HG02763 (cell line): Measurements from ENCODE around the gene ATOH8.
A peak's percentile ranks its signal among the peaks of the same experiment; 100 is the strongest.
"Not testable (repeated sequence)": the region's sequence is repeated elsewhere in the genome, so short reads cannot be mapped to it uniquely, and the experiment has no call there.

Experiments
- ATAC-seq: cut with Tn5 transposase; IDR thresholded peaks from one replicate; pipeline ENCODE4 v1.9.1; 2021; ENCODE audit warnings: mild to moderate bottlenecking, moderate library complexity; ENCODE audit not compliant: unreplicated experiment

ATOH8 gene

DNA sequence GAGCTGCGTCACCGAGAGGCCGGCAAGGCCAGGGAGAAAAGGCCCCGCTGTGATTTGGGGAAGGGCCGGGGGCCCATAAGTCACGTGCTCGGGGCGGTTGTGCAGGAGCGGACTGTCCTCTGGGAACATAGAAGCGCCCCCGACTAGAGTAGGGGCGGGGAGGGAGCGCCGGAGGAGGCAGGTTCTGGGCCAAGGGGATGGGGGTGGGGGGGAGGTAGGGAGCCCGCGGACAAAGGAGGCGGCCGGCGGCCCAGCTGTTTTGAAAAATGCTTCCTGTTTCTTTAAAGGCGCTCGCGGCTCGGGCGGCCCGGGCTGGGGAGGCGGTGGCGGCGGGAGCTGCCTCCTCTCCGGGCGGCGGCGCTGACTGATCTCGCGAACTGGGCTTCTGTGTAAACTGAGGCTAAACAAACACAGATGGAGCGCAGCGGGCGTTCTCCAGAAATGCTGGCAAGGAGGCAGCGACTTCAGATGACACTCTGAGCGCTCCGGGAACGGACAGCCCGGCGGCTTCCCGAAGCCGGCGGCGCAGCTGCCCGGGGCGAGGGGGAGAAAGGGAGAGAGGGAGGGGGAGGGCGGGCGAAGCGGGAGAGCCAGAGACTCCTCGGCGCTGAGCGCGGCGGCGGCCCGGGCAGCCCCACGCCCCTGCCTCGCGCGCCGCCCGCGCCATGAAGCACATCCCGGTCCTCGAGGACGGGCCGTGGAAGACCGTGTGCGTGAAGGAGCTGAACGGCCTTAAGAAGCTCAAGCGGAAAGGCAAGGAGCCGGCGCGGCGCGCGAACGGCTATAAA, at the start of gene ATOH8:
Gene ATOH8 (plus strand): TSS at position 467 of the 788 bp plus-strand sequence. CDS start 199 bp downstream, at position 666.
- no peak for ATAC-seq

- ATAC-seq: no peak
These were observed 49.8 kb upstream of the ATOH8 start for GRCh38 chr2:85704038-85704437.

DNA sequence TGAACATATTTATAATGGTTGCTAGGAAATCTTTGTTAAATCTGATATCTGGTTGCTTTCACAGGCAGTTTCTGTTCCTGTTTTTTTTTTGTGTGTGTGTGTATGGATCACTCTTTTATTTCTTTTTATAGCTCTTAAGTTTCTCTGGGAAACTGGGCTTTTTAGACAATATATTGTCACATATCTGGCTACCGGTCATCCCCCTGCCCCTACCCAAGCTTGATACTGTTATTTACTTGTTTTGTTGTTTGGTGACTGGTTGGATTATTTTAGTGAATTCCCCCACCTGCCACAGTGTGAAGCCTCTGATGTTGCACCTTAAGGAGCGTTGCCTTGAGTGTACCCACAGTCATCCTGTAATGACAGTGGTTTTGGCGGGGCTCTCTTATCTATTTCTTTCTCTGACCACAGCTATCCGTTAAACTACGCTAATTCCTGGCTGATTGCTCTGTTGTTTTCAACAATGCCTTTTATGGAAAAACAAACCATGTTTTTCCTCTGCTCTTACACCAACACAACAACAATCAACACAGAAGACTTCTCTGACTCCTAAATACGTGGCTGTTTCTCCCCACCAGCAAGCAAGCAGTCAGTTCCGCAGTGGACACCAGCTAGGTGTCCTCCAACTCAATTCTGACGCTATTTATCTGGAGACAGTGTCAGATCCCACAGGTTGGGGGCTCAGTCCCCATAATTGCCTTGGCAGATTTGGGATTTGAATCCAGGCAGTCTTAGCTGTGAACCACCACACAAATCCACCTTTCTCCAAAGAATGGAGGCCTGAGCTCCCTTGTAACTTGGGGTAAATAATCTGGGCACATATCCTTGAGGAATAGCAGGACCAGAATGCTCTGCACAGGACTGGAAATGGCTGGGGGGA, 48.8 kb upstream of the ATOH8 start:
- no peak for ATAC-seq

DNA sequence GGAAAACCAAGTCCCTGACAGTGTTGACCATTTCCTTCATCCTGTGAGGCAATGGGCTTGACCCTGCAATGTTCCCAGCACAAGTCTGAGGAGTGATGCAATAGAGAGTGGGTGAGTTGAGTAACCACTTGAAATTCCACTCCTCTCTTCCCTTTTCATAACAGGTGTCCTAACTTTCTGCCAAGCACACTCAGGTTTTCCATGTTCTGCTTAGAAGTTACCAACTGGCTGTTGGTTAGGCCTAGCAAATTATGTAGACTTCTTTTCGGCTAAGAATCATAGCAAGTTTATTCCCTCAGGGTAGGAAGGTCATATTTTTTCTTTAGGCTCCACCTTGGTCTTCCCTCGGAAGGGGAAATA, 48.1 kb upstream of the ATOH8 start:
- ATAC-seq: no peak

GRCh38 chr2:85706063-85706462, 47.7 kb upstream of the ATOH8 start:
- ATAC-seq: no peak

GRCh38 chr2:85706599-85707296, 47.0 kb upstream of the ATOH8 start:
- no peak for ATAC-seq

DNA sequence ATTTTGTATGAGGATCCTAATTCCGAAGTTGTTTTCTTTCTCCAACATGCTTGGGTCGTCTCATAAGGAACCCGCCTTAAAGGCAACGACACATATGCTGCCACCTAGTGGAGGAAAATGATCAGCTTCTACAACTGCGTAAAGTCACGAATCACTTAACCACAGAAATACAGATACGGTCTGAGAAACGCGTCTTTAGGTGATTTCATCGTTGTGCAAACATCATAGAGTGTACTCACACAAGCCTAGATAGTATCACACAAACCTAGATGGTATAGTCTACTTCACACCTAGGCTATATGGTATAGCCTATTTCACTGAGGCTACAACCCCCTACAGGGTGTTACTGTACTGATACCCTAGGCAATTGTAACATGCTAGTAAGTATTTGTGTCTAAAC, 46.5 kb upstream of the ATOH8 start:
- ATAC-seq: peak; percentile 57

DNA sequence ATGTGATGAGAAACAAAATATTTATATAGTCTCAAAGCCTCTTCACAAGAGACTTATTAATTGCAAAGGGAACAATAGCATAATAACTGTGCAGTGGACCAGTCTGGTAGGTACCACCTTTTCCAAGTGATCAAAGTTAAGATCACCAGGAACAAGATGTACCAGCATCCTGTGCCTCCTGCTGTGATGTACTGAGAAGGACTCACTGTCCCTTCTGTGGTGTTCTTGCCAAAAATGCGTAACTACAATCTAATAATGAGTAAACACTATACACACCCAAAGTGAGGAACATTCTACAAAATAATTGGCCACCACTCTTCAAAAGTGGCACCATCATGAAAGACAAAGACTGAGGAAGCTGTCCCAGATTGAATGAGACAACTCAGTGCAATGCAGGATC, 45.1 kb upstream of the ATOH8 start:
- no peak for ATAC-seq

GRCh38 chr2:85709401-85709811, 44.4 kb upstream of the ATOH8 start:
- ATAC-seq: no peak

GRCh38 chr2:85710687-85711577, 42.9 kb upstream of the ATOH8 start:
- no peak for ATAC-seq

DNA sequence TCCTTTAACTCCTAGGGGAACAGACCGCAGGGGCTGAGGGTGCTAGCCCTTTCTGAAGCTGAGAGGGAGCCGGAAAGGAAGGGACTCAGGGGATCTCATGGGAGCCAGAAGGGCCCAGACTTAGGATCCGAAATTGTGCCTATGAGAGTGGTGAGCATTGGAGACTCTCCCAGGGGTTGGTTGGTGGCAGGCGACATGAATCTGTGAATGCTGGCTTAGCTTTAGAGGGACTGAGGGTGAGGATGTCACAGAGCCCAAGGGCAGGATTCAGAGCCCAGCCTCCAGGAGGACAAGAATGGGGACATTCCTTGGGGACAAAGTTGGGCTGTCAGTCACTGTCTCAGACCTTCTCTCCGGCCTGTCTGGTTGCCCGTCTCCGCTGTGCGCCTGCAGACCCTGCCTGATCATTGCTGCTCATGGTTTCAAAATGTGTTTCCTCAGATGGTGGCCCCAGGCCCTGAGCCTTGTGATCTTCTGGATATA, 42.2 kb upstream of the ATOH8 start:
- ATAC-seq: no peak

DNA sequence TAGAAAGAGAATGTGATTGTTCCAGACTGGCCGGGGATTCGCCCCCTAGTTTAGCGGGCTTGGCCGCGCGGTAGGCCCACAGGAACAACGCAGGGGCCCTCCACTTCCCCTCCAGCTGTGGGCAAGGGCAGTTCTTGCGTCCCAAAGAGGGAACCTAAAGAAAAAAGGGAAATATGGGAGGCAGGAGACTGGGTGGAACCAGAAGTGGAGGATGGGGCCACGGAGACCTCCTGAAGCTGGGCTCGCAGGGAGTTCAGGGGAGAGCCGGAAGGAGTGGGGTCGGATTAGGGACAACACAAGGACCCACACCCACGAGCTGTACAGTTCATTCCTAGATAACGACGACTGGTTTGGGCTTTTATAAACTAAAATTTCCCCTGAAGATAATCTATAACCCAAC, 41.5 kb upstream of the ATOH8 start:
- ATAC-seq: no peak

- no peak for ATAC-seq
These were observed 40.8 kb upstream of the ATOH8 start for GRCh38 chr2:85712849-85713612.

DNA sequence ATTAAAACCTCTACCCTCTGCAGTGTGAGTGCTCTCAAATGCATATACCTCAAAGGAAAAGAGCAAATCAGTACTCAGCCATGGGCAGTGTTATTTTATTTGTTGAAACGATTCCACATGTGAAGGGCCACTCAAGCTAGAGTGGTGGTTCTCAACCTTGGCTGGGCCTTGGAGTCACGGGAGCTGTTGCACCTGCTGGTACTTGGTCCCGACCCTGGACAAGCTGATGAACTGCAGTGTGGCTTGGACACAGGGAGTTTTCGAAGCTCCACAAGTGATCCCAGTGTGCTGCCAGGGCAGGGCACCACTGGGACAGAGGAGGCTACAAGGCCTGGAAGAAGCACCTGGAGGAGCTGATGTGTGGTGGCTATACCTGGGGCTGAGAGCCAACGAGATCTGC, 40.0 kb upstream of the ATOH8 start:
- no peak for ATAC-seq

- not testable (repeated sequence) for ATAC-seq
These were observed 39.4 kb upstream of the ATOH8 start for GRCh38 chr2:85714421-85714820.

GRCh38 chr2:85714841-85715240, 39.0 kb upstream of the ATOH8 start:
- no peak for ATAC-seq

DNA sequence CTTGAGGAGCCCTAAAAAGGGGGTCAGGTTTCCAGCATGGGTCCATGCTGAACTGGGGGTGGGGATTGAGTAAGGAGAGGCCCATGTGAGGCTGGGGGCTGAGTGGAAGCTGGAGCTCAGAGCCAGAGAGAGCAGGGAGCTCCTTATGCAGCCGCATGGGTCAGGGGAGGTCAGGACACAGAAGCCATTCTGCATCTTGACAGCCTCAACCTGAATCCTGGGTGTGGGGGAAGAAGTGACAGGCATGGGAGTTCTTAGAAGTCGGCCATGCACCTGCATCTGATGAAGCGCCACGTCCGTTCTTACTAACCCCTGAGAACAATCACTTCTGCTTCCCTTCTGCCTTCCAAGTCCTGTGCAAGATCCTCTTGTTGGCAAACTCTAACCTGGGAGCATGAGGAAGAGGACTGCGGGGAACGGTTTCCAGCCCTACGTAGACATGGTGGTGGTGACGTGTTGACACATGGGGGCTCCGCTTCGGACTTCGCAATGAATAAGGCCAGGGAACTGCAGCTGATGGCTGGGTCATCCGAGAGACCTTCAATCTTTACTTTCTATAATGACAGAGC, 37.4 kb upstream of the ATOH8 start:
- ATAC-seq: no peak

GRCh38 chr2:85717308-85718008, 36.3 kb upstream of the ATOH8 start:
- no peak for ATAC-seq

DNA sequence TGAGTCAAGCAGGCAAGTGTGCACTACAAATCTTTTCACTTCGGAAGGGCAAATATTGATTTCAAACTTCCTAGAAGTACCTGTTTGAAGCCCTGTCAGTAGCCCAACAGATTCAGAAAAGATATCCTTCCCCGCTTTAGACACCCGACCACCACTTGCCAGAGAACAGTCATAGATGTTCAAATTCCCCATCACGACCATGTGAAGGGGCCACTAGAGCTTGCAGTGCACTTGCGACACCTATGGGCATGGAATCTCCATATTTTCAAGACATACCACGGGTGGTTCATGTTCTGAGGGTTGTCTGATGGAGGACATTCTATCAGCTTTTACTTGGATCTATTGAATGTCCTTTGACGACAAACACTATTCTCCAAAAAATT, 35.8 kb upstream of the ATOH8 start:
- no peak for ATAC-seq
